Measurements from ENCODE around the gene DNAJC18. TPM values are rescaled to one million over a fixed set of nuclear protein-coding genes. Genes with fewer than 3 reads are reported as not detected.

Gene DNAJC18
- total and polyA plus RNA-seq, 2 of the 8 experiments (the other 6 are each of a cell fraction or from before 2014, with no cell fraction given), result 7.8 to 29.2 TPM

- H3K27ac ChIP-seq (ENCODE audit: low read depth, low read length), result no peak overlapping the region
- no peak overlapping the region for H3K23ac ChIP-seq (ENCODE audit: insufficient read length)
- H2BK5ac ChIP-seq (ENCODE audit: low read depth, low read length), result no peak overlapping the region
- no peak overlapping the region for H2BK12ac ChIP-seq (ENCODE audit: low read depth, low read length)
- peaks cover 0 to 1% of the 10 kb centered on the region in 2 experiments for H4K20me1 ChIP-seq (replicated peaks in 1 of 2; ENCODE audit: control insufficient read depth in 1 of 2, insufficient read depth in 2 of 2, low read length in 2 of 2)
- DNase-seq (ENCODE audit: low read depth in 1 of 2, low spot score in 2 of 2), result no peak
- no peaks in the 10 kb centered on the region; a peak in 1 of 4 replicates for H3K79me2 ChIP-seq (ENCODE audit: control insufficient read depth in 1 of 2, insufficient read depth in 2 of 2, low read length in 2 of 2)
- H2AK5ac ChIP-seq (ENCODE audit: low read depth, low read length), result no peak overlapping the region
- FAIRE-seq, result no peak
- ChIA-PET POLR2A (ENCODE audit: partially characterized antibody) (interaction anchor here (1.3 kb wide), 1 partner anchor 31 kb away, joined by 3 read pairs; no protein-coding TSS in a partner anchor), CTCF (ENCODE audit: partially characterized antibody) (interaction anchor here (1.2 to 8.2 kb wide), 5 partner anchors 12 to 369 kb away, joined by 3 to 69 read pairs (median 6); no protein-coding TSS in a partner anchor)
- no peak overlapping the region for H3K56ac ChIP-seq (replicated peaks; ENCODE audit: insufficient read length, low read depth, low read length)
- no peaks in the 10 kb centered on the region for H3K79me1 ChIP-seq (ENCODE audit: low read depth, low read length)
- TF ChIP-seq KDM4A (IDR thresholded peaks at IDR 0.05; ENCODE audit: low read depth, low read length, severe bottlenecking) (no peak), SP4 (IDR thresholded peaks at IDR 0.05; ENCODE audit: low read length) (no peak), RNF2 (IDR thresholded peaks at IDR 0.05; ENCODE audit: borderline replicate concordance, low read depth, low read length, missing control alignments, poor library complexity, severe bottlenecking) (no peak), CHD1 (IDR thresholded peaks at IDR 0.05; ENCODE audit: low read depth, low read length) (no peak), PHF8 (conservative IDR thresholded peaks at IDR 0.05; ENCODE audit: low read depth, low read length) (no peak), EGR1 (IDR thresholded peaks at IDR 0.05; ENCODE audit: borderline replicate concordance, low read depth, low read length) (no peak), ASH2L (IDR thresholded peaks at IDR 0.05; ENCODE audit: low read length) (no peak)
- H3K9me3 ChIP-seq (ENCODE audit: insufficient read depth in 2 of 2, low read depth in 1 of 2, low read length in 1 of 2), result no peaks in the 10 kb centered on the region
- no peak overlapping the region for H2BK120ac ChIP-seq (replicated peaks; ENCODE audit: low read depth, low read length)
- no peak overlapping the region for H2BK15ac ChIP-seq (ENCODE audit: low read length)
- H3K4ac ChIP-seq (replicated peaks; ENCODE audit: insufficient read length, low read depth, low read length), result no peak overlapping the region
- H4K5ac ChIP-seq (ENCODE audit: insufficient read length, low read depth, low read length), result no peak overlapping the region
- no peak overlapping the region for H2BK20ac ChIP-seq (ENCODE audit: low read length)
- H3K27me3 ChIP-seq (replicated peaks in 1 of 4; ENCODE audit: control insufficient read depth in 3 of 4, extremely low read depth in 1 of 4, insufficient read depth in 3 of 4, low read length in 3 of 4), result 0 out of 7 replicates have a peak, but pooled peaks cover 0 to 4% (median 0%) of the 10 kb centered on the region in 4 experiments
- no peak overlapping the region for H3K9ac ChIP-seq (replicated peaks in 1 of 4; ENCODE audit: extremely low read depth in 1 of 4, low read depth in 3 of 4, low read length in 3 of 4)
- no peak overlapping the region for H2AFZ ChIP-seq (ENCODE audit: low read length)
- H3K14ac ChIP-seq (ENCODE audit: insufficient read length), result no peak overlapping the region
- WGBS, 2 experiments (ENCODE audit: extremely low coverage in 1 of 2, insufficient coverage in 1 of 2, insufficient read length in 1 of 2, insufficient replicate concordance in 2 of 2, low coverage in 1 of 2, low lambda C conversion rate in 2 of 2, missing lambda C conversion rate in 1 of 2), result 93% methylated on average over 7 of the region's 7 CpGs; no CpG with 5 or more reads in 1 of the 2 experiments
- H3K4me3 ChIP-seq (ENCODE audit: extremely low read depth in 1 of 4, insufficient read depth in 2 of 4, low read depth in 3 of 4, low read length in 4 of 4), result no peak overlapping the region
- peaks cover 0 to 3% (median 1%) of the 10 kb centered on the region in 4 experiments; a peak in 3 of 8 replicates for H3K36me3 ChIP-seq (ENCODE audit: control insufficient read depth in 2 of 4, insufficient read depth in 4 of 4, low read length in 3 of 4)
- H4K91ac ChIP-seq (replicated peaks; ENCODE audit: insufficient read length, low read length), result no peak overlapping the region
- H3K23me2 ChIP-seq (ENCODE audit: low read depth, low read length), result peaks cover 4% of the 10 kb centered on the region; the same call in 1 of the 2 replicates
- no peak overlapping the region for H3K18ac ChIP-seq (ENCODE audit: extremely low read depth, low read length)
- peaks cover 0 to 7% (median 4%) of the 10 kb centered on the region in 4 experiments; a peak in 6 of 7 replicates for H3K4me1 ChIP-seq (replicated peaks in 1 of 4; ENCODE audit: control insufficient read depth in 3 of 4, insufficient read depth in 4 of 4, low read length in 3 of 4)
- H3K4me2 ChIP-seq (ENCODE audit: insufficient read depth in 1 of 2, low read depth in 2 of 2, low read length in 2 of 2), result no peak overlapping the region
- H4K8ac ChIP-seq (ENCODE audit: extremely low read depth, insufficient read depth, low read length), result no peak overlapping the region
Measured at GRCh38 chr5:139408191-139408590, 31.1 kb downstream of the DNAJC18 start.
